AG10803 (cell line): ENCODE results near the gene PAX5.
"Not testable (repeated sequence)": the region's sequence is repeated elsewhere in the genome, so short reads cannot be mapped to it uniquely, and the experiment has no call there.

ENCODE experiments used
- DNase-seq: peaks from one replicate; pipeline ENCODE4 v3.0.0; 2010; ENCODE audit warnings: low read depth
- H3K4me3 ChIP-seq: 2 replicates; pipeline ENCODE4 v1.5.1; 2011; ENCODE audit warnings: mild to moderate bottlenecking, low read length, control low read depth
- CTCF ChIP-seq: conservative IDR thresholded peaks from 2 replicates; pipeline ENCODE4 v1.5.1; 2011; ENCODE audit warnings: mild to moderate bottlenecking, low read length, control low read depth, inconsistent platforms

The PAX5 gene

GRCh38 chr9:36872641-36873040 lies 161.4 kb downstream of the PAX5 start:
- TF ChIP-seq CTCF, result no peak
- DNase-seq, result no peak
- no peak overlapping the region for H3K4me3 ChIP-seq

GRCh38 chr9:36871606-36872005 lies 162.5 kb downstream of the PAX5 start:
- no peak for DNase-seq
- no peak overlapping the region for H3K4me3 ChIP-seq
- no peak for TF ChIP-seq CTCF

- no peak for DNase-seq
- H3K4me3 ChIP-seq, result no peak overlapping the region
- TF ChIP-seq CTCF, result no peak
These were observed 163.1 kb downstream of the PAX5 start for GRCh38 chr9:36870960-36871359.

GRCh38 chr9:36869605-36870004 lies 164.5 kb downstream of the PAX5 start:
- not testable (repeated sequence) for DNase-seq

GRCh38 chr9:36868586-36869282 lies 165.3 kb downstream of the PAX5 start:
- no peak overlapping the region for H3K4me3 ChIP-seq
- TF ChIP-seq CTCF, result no peak
- no peak for DNase-seq

More at GRCh38 chr9:36869605-36870004, 164.5 kb downstream of the PAX5 start:
- H3K4me3 ChIP-seq, result not testable (repeated sequence)

- no peak for TF ChIP-seq CTCF
- DNase-seq, result no peak
- no peak overlapping the region for H3K4me3 ChIP-seq
These were observed 166.2 kb downstream of the PAX5 start for GRCh38 chr9:36867672-36868471.

GRCh38 chr9:36867241-36867640 lies 166.8 kb downstream of the PAX5 start:
- DNase-seq, result no peak
- H3K4me3 ChIP-seq, result no peak overlapping the region
- no peak for TF ChIP-seq CTCF
